Ishikawa (cell line): ENCODE measurements around the gene MEST.

Source experiments
- CEBPB ChIP-seq: IDR thresholded peaks from 2 replicates; pipeline ENCODE4 v1.6.1; 2012
- CREB1 ChIP-seq: IDR thresholded peaks from 2 replicates; pipeline ENCODE4 v1.6.1; 2012; ENCODE audit warnings: low read depth
- EGR1 ChIP-seq: IDR thresholded peaks from 2 replicates; pipeline ENCODE4 v1.6.1; 2012
- EP300 ChIP-seq: IDR thresholded peaks from 2 replicates; pipeline ENCODE4 v1.6.1; 2012; ENCODE audit warnings: borderline replicate concordance
- MAX ChIP-seq: IDR thresholded peaks from 2 replicates; pipeline ENCODE4 v1.6.1; 2012

GRCh38 chr7:130458257-130458656 lies 33.6 kb upstream of the MEST start:
- no peak for TF ChIP-seq EGR1
- no peak for TF ChIP-seq MAX
- TF ChIP-seq EP300 = no peak
- TF ChIP-seq CEBPB = no peak
- no peak for TF ChIP-seq CREB1
